ENCODE measurements around the gene ITPK1. TPM values are rescaled to one million over a fixed set of nuclear protein-coding genes. Genes with fewer than 3 reads are reported as not detected.
A peak's percentile ranks its signal among the peaks of the same experiment; 100 is the strongest.

The ITPK1 gene
- total RNA-seq, 1 experiment from 2014 or later, result 27.5 TPM

DNA sequence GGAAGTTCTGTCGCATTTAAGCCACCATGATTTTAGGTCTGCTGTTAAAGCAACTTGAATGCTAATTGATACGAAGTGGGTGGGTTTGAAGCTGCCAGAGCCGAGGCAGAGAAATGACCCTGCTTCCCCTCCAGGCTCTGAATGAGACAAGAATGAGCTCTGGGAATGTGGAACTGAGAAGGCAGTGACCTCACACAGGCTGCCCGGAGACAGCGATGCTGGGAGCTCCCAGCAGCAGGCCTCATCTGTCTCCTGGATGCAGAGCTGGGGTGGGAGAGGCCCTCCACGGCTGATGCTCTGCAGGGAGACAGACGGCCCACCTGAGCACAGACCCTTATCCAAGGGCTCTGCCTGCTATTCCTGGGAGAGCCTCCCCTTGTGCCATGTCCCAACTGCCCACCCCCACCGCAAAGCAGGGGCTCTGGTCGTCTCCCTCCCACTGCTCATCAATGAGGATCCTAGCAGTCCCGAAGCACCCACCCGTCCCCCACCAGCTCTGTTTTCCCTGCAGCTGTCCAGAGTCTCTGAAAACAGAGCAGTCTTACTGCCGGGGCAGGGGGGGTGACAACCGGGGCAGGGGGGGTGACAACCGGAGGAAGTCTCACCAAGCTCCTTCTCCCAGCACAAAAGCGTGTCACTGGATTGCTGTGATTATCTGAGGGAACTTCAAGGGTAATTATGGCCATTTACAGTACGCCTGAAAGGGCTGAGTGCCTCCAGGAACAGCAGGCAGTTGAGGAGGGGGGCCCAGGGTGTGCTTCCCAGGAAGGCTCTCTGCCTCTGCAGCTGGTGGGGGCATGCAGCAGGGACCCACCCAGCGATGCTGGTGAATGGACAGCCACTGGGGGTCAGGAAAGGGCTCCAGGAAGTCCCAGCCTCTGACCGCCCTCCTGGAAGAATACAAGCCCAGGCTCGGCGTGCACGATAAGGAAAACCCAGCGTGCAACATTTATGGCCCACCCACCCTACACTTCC, 125.0 kb downstream of the ITPK1 start:
- DNase-seq (ENCODE audit: low read depth), result no peak

DNA sequence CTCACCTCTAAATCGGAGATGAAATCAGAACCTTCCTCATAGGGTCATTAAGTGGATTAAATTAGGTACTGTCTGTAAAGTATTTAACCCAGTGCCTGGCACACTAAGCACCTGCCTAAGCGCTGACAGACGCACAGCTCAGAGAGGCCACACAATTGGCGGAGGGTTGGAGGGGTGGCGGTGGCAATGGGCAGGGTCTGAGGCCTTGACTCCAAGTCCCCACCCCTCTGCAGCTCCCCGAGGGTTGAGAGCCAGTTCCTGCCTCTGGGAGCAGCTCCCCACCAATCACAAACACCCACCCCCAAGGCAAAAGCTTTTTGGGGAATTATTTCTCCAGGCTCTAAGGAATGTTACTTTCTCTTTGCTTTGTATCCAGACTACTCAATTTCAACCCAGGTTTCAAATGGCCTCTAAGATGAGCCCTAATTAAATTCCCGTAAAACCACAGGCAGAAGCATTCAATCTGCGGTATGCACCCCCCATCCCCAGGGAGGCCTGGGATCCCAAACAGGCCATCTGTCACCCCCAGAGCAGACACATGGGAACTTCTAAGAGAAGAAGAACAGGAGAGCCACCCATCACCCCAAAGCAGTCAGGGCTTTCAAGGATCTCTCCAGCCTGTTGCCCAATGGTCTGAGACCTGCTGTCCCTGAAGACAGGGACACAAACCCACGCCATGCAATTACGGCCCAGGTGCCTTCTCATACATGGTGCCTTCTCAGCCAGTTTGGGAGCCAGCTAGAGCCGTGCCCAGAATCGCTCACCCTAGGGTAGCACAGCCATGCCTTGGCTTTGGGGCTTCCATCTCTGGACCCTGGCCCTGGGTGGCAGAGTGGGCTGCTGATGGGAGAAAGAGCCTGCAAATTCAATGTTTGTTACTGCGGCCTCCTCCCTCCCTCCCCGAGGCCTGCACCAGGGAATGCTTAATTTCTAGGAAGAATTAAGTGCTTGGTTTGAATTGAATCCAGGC, 126.7 kb downstream of the ITPK1 start:
- DNase-seq (ENCODE audit: low read depth), result no peak

DNA sequence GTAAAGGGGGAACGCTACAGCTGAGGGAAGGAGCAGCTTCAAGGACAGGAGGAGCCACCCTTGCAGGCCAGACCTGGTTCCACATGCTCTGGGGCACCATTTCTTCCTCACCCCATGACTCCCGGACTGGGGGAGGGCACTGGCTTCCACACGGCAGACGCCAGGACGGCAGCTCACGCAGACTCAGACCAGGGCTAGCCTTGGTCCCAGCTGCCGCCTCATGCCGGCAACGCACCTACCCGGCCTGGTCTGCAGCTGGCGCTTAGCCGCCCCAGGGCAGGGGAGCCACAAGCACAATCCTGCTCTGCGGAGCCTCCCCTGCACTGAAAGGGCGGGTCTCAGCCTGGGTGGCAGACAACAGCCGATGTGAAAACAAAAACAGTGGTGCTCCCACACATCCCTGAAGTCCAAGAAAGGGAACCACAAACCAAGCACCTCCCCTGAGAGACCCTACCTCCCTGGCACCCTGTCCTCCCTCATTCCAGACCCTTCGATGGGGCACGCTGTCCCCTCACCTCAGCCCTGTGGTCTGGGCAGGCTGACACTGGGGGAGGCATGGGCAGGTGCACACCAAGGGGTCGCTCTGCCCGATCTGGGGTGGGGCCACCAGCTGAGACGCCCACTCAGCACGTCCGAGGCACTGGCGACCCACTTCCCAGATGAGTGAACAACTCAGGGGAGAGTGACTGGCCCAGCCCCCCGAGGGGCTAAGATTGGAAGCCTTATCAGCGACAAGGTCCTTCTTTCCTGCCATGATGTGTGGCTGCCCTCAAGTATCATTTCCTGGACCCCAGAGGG, 127.8 kb downstream of the ITPK1 start:
- no peak for DNase-seq (ENCODE audit: low read depth)

DNA sequence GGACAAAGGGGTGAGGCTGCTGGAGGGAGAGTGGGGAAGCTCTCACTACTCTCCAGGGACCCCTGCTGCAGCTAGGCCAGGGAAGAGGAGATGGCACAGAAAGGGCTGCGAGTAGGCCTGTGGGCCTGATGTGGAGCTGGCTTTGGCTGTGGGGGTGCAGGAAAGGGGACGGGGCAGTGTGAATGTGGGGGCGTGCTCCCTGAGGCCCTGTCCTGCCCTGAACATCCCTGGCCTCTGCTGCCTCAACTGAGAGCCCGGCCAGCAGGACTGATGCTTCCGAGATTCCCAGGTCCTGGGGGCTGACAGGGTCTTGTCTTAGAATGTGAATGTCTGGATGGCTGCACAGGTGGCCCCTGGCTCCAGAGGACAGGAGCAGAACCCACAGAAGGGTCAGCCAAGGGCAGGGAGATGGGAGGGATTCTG, 128.6 kb downstream of the ITPK1 start:
- DNase-seq (ENCODE audit: low read depth), result no peak

DNA sequence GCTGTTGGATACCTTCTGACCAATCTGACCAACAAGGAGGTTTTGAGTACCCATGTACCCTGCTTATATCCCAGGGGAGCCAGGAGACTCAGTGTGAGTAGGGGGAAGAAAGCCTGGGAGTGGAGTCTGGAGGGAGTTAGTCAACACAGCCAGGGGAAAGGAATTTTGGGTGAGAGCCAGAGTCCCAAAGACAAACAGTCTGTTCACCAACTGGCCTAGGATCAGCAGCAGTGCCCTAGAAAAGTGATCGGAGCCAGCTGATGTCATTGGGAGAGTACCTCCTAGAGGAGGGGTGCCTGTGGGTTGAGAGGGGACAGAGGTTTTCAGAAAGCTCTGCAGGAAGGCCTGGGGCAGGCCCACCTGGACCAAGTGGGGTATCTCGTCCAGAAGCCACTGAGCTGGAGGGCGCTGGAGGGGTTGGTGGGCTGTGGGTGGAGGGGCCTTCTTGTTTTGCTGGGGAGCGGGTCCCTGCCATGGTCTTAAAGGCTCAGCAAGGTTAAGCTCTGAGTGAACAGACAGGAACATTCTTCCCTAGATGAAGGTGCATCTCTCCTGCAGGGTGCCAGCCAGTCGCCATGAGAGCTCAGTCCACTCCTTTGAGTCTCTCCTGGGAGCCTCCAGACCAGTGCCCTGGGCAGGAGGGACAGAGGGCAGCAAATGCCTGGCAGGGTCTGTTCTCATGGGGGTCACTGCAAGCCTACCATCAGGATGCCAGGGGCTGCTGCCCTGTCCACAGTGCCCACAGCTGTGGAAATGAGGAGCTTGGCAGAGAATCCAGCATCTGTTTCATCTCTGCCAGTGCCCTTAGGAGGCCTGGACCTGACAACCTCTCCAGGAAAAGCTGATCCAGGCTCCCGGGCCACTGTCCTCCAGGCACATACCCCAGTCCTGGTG, 129.2 kb downstream of the ITPK1 start:
- DNase-seq (ENCODE audit: low read depth), result peak; percentile 82

DNA sequence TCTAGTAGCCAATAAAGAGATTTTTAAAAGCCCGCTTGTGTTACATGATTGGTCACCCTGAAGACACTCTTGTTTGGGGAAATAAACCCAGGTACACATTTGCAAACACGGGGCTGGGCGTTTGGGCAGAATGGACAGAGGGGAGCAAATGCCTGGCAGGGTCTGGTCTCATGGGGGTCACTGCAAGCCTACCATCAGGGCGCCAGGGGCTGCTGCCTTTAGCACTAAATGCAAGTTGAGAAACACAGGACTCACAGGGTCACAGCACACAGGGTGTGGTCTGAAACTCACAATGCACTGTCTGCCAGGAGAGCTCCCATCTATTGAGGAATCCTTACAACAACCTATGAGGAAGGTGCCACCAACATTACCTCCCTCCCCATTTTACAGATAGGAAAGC, 130.2 kb downstream of the ITPK1 start:
- DNase-seq (ENCODE audit: low read depth), result no peak

DNA sequence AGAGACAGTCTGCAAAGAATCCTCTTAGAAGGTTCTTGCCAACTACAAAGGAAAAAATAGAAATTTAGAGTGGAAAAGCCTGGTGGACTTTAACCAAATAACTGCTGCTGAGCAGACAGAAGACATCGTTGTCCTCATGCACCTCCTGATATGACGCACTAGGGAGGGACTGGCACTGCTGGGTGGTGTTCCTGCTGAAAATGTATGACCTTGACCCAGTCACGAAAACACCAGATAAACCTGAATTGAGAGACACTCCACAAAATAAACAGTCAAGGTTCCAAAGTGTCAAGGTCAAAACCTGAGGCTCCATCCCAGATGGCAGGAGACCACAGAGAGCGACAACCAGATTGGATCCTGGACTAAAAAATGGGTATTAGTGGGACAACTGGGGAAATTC, 130.8 kb downstream of the ITPK1 start:
- no peak for DNase-seq (ENCODE audit: low read depth)

DNA sequence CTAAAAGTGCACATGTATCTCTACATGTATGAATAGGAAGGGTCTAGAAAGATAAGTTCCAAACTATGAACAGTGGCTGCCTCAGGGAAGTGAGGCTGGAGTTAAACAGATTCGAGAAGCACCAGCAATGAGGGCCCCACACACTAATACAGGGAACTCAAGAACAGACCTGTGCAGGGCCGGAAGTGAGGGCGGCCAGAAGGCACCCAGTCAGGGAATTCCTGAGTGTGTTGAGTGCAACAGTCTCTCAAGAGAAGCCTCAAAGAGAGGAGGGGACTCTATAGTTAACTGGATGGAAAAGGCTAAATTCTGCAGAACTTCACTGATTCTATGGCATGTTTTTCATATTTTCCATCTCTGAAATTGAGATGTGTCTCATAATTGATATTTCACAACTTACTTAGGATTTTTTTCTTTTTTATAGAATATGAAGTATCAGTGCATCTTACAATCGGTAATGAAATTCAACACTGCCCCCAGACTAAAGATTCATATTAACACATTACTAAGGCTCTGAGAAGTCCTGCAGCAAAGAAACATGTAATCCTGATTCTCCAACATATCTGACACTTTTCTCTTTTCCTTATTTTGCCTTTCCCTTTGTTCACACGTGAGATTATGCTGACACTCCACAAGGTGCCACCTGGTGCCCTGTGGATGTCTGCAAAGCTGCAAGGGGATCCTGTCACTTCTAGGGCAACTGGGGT, 131.5 kb downstream of the ITPK1 start:
- no peak for DNase-seq (ENCODE audit: low read depth)

DNA sequence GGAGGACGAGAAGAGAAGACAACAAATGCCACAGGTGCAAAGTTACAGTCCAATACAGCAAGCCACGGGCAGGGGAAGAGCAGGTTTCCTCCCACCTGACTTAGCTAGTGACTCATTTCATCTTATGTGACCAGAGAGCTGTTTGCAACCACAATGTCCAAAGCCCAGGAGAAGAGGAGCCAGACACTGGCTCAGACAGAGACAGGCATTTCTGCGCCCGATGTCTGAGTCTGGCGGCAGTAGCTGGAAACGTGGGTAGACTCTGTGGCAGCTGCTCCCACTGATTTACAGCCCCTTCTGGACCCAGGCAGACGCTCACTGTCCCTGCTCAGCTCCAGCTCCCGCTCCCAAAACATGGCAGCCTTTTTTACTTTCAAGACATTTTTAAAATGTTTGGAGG, 132.8 kb downstream of the ITPK1 start:
- DNase-seq (ENCODE audit: low read depth), result peak; percentile 54

DNA sequence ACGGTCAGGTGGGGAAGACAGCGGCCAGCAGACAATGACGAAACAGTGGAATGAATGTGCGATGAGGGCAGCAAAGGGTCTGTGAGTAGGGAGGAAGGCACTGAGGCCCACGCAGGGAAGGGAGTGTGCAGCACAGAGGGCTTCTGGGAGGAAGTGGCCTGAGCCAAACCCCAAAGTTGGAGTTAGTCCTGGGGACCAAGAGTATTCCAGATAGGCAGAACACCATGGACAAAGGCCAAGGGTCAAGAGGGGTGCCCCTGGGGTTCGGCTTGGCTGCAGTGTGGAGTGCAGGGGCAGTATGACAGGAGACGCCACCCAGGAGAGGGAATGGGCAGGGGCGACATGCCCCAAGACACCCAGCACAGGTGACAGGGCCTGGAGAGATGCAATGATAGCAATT, 134.0 kb downstream of the ITPK1 start:
- DNase-seq (ENCODE audit: low read depth), result no peak

DNA sequence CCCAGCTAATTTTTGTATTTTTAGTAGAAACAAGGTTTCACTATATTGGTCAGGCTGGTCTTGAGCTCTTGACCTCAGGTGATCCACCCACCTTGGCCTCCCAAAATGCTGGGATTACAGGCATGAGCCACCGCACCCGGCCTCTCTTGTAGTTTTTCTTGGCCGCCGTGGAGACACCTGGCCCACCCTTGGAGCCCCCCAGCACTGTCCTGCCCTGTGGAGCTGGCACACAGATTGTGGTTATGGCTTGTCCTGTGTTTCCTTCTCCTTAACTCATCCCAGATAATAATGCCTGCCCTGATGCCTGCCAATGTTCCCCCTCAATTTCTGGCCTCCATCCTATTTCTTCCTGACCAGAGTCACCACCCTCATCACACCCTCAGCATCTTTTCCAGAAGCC, 134.9 kb downstream of the ITPK1 start:
- no peak for DNase-seq (ENCODE audit: low read depth)

DNA sequence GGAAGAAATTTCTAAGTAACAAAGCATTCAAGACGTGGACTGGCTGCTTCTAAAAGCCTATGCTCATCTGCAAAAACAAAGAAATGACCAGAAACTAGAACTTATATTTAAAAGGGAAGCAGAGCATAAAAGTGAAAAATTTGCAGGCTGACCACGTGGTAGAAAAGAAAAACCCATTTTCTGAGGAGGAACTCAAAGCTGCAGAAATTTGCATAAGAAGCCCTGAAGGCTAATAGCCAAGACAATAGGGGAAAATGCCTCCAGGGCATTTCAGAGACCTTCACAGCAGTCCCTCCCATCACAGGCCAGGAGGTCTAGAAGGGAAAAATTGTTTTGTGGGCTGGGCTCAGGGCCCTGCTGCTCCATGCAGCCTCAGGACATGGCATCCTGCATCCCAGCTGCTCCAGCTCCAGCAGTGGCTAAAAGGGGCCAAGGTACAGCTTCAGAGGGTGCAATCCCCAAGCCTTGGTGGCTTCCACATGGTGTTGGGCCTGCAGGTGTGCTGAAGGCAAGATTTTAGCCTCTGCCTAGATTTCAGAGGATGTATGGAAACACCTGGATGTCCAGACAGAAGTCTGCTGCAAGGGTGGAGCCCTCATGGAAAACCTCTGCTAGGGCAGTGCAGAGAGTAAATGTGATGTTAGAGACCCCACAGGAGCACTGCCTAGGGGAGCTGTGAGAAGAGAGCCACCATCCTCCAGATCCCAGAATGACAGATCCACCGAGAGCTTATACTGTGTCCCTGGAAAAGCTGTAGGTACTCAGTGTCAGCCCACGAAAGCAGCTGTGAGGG, 137.3 kb downstream of the ITPK1 start:
- no peak for DNase-seq (ENCODE audit: low read depth)

DNA sequence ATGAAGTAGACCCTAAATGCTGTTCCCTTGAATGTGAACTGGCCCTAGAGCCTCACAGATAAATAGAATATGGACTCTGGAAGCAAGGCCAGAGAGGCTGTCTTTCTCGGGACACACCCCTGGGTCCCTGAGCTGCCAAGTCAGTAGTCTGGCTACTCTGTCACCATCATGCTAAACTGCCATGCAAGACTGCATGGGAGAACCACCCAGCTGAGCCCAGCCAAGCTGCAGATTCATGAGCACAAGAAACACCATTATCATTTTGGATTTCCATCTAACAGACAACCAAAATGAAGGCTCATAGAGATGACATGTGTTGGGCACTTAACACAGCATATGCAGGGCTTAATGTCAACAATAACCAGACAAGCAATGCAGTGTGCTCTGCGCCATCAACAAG, 139.5 kb downstream of the ITPK1 start:
- no peak for DNase-seq (ENCODE audit: low read depth)

DNA sequence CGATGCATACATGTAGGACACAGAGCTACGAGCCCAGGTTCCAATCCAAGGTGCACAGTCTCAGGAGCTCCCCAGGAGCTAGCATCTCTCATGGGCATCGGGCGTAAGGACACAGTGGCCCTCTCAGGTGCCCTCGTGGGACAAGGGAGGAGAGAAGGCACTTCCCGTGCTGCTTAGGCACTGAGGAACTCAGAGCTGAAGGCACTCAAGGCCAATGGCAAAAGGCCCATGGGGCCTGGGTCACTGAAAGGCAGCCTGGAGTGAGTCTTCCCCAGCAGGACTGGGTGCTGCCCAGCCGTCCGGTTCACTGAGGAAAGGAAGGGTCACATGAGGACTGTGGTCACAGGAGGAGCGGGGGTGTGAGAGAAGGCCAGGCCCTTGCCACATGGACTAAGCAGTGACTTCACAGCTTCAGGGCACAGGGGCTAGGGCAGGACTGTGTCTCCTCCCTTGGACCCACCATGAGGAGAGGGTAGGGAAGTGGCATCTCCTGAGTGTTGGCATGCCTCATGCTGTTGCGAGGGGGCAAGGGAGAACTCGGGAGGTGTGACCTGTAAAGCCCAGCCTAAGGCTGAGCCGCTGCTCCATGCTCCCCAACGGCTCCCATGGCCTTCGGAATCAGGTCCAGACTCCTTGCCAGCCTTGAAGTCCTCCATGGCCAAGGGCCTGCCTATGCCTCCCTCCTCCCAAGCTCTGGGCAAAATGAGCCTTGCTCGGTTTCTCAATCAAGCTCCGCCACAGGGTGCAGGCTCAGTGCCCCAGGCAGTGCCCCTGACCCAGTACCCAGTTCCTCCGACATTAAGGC, 141.0 kb downstream of the ITPK1 start:
- DNase-seq (ENCODE audit: low read depth), result no peak

DNA sequence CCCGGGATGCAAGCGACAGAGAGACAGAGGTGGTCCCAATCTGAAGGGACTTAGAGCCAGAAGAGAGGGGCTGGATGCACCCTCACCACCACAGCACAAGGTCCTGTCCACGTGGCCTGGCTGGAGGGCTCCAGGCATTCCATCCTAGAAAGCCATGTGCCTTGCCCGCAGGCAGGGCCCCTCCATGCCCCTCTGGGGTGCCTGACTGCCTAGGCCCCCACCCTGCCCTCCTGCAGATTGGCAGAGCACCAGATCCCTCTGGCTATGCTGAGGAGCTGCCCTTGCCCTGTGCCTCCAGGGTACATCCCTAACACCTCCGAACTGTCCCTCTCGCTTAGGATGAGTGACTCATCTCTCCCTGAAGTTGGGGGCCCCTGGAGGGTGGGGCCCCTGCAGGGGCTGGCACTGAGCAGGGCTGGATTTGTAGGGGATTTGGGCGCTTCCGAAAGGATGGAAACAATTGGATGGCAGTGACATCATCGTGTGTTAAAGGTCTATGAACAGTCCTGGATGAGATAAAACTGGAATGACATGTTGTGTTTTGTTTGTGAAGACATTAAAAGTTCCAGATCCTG, 141.8 kb downstream of the ITPK1 start:
- DNase-seq (ENCODE audit: low read depth), result no peak

DNA sequence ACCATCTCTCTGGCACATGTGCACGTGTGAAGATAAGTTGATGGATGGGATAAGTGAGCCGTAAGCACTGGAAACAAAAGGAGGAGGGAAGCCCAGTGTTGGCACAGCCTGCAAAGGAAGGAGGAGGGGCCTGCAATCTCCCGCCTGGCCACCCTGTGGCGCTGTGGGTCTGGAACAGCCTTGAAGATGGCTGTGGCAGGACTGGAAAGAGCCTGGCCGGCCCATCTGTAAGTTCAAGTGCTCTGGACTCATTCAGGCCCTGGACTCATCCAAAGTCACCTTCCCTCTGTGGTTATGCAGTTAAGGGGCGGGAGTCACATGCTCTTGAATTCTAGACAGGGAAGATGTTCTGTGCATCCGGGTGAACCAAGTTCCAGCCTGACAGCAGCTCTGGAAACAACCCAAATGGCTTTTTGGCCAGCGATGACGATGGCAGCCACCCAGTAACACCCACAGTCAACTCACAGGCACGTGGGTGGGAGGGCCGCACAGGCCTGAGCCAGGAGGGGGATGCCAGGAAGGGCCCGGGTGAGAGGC, 142.4 kb downstream of the ITPK1 start:
- peak; percentile 7 for DNase-seq (ENCODE audit: low read depth)

DNA sequence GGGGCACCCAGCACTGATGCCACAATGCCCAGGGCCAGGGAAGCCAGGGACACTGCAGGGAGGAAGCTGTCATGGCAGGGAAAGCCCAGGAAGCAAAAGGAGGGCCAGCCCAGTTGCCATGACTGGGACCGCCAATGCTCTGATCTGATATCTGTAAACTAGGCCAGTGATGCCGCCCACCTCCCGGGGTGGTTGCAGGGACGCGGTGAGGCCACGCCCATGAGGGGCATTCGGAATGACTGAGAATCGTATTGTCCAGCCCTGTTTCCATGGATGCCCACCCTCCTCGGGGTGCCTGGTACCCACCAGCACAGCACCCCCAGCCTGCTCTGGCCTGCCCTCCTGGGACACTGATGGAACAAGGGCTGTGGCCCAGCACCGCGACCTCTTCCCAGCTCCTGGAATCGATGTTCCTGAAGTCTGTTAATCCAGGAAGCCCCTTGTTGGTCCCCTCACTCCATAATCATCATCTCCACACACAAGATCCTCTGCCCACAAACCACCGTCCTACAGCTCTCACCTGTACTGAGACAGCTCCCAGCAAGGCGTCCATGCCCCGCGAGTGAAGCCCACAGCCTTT, 144.0 kb downstream of the ITPK1 start:
- DNase-seq (ENCODE audit: low read depth), result no peak

All from LHCN-M2 (cell line).